SK-N-SH (cell line): ENCODE data around the gene MAPKAPK5.

Experiments
- ELF1 ChIP-seq: IDR thresholded peaks from 2 replicates; pipeline ENCODE4 v1.4.0; 2012
- EZH2phosphoT487 ChIP-seq: fragments of 200-600 bp; sonication (generic); IDR thresholded peaks from 2 replicates; pipeline ENCODE4 v1.6.1; 2017; ENCODE audit warnings: low read depth, mixed run types, mild to moderate bottlenecking, antibody characterized with exemption, moderate library complexity, borderline replicate concordance
- FOXJ3 ChIP-seq: sonication (generic); formaldehyde crosslinking; IDR thresholded peaks from 2 replicates; pipeline ENCODE4 v1.5.1; 2020; ENCODE audit warnings: mild to moderate bottlenecking, missing genetic modification reagents
- FOXM1 ChIP-seq: IDR thresholded peaks from 2 replicates; pipeline ENCODE4 v1.4.0; 2012; ENCODE audit warnings: low read depth, mild to moderate bottlenecking
- GABPA ChIP-seq: IDR thresholded peaks from 2 replicates; pipeline ENCODE4 v1.4.0; 2012; ENCODE audit warnings: low read depth, mild to moderate bottlenecking
- TF ChIP-seq, protein P1 (sequence below): fragments of 200-600 bp; sonication (generic); IDR thresholded peaks from 2 replicates; pipeline ENCODE4 v1.6.1; 2017; ENCODE audit warnings: antibody characterized with exemption, mild to moderate bottlenecking, moderate library complexity
- TF ChIP-seq, protein P2 (sequence below): IDR thresholded peaks from 2 replicates; pipeline ENCODE4 v1.6.1; 2012; ENCODE audit warnings: mild to moderate bottlenecking, low read depth, low read length, moderate library complexity

DNA sequence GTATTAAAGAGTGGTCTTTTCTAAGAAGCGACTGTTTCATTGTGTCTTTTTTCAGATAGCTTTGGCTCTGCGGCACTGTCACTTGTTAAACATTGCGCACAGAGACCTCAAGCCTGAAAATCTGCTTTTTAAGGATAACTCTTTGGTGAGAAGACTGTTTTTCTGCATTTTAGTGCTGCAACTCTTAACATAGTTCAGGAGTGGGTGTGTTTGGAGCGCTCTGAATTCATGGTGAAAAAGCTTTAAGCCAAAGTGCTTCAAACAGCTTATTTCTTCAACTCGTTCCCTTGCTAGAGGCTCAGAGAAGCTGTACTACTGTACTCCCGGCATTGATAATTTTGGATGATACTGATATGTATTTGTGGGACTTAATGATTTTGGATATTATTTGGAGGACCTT is 28.2 kb downstream of the MAPKAPK5 start:
- TF ChIP-seq ELF1 (no peak), GABPA (no peak), FOXJ3 (CRISPR knock-in tag) (no peak), FOXM1 (no peak), EZH2phosphoT487 (no peak)
- TF ChIP-seq, protein P1, sequence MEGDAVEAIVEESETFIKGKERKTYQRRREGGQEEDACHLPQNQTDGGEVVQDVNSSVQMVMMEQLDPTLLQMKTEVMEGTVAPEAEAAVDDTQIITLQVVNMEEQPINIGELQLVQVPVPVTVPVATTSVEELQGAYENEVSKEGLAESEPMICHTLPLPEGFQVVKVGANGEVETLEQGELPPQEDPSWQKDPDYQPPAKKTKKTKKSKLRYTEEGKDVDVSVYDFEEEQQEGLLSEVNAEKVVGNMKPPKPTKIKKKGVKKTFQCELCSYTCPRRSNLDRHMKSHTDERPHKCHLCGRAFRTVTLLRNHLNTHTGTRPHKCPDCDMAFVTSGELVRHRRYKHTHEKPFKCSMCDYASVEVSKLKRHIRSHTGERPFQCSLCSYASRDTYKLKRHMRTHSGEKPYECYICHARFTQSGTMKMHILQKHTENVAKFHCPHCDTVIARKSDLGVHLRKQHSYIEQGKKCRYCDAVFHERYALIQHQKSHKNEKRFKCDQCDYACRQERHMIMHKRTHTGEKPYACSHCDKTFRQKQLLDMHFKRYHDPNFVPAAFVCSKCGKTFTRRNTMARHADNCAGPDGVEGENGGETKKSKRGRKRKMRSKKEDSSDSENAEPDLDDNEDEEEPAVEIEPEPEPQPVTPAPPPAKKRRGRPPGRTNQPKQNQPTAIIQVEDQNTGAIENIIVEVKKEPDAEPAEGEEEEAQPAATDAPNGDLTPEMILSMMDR: no peak
- TF ChIP-seq, protein P2, sequence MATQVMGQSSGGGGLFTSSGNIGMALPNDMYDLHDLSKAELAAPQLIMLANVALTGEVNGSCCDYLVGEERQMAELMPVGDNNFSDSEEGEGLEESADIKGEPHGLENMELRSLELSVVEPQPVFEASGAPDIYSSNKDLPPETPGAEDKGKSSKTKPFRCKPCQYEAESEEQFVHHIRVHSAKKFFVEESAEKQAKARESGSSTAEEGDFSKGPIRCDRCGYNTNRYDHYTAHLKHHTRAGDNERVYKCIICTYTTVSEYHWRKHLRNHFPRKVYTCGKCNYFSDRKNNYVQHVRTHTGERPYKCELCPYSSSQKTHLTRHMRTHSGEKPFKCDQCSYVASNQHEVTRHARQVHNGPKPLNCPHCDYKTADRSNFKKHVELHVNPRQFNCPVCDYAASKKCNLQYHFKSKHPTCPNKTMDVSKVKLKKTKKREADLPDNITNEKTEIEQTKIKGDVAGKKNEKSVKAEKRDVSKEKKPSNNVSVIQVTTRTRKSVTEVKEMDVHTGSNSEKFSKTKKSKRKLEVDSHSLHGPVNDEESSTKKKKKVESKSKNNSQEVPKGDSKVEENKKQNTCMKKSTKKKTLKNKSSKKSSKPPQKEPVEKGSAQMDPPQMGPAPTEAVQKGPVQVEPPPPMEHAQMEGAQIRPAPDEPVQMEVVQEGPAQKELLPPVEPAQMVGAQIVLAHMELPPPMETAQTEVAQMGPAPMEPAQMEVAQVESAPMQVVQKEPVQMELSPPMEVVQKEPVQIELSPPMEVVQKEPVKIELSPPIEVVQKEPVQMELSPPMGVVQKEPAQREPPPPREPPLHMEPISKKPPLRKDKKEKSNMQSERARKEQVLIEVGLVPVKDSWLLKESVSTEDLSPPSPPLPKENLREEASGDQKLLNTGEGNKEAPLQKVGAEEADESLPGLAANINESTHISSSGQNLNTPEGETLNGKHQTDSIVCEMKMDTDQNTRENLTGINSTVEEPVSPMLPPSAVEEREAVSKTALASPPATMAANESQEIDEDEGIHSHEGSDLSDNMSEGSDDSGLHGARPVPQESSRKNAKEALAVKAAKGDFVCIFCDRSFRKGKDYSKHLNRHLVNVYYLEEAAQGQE: no peak
